B cell (primary cell): Measurements from ENCODE around the gene SNW1. TPM values are rescaled to one million over a fixed set of nuclear protein-coding genes. Genes with fewer than 3 reads are reported as not detected.
"Not testable (repeated sequence)": the region's sequence is repeated elsewhere in the genome, so short reads cannot be mapped to it uniquely, and the experiment has no call there.

Experiments
- ATAC-seq: fragments of 200-7000 bp; cut with Tn5 transposase; one replicate; pipeline ENCODE4 v1.10.0; 2021; ENCODE audit warnings: low read depth, mild to moderate bottlenecking, moderate number of reproducible peaks, moderate library complexity
- CTCF ChIA-PET: fragments of 350-600 bp; sonication (Branson Sonifier 250); formaldehyde crosslinking; loops from one replicate; lab custom pipeline; 2021; ENCODE audit warnings: antibody characterized with exemption, inconsistent platforms; lab: Charles Lee
- POLR2A ChIA-PET: fragments of 350-600 bp; sonication (Branson Sonifier 250); formaldehyde crosslinking; loops from one replicate; lab custom pipeline; 2021; ENCODE audit warnings: antibody characterized with exemption; lab: Charles Lee
- DNase-seq: peaks from one replicate; pipeline ENCODE4 v3.0.0; 2013
- H2AFZ ChIP-seq: 2 replicates; pipeline ENCODE4 v1.6.1; 2012; ENCODE audit warnings: mild to moderate bottlenecking, low read depth, low read length; ENCODE audit not compliant: insufficient read depth, poor library complexity, severe bottlenecking
- H3K27ac ChIP-seq, 2 donors: 1 replicate in 1 of 2; 2 replicates in 1 of 2; pipeline ENCODE4 v1.5.1; 2012 to 2013; ENCODE audit warnings: low read length in 2 of 2, mild to moderate bottlenecking in 2 of 2, moderate library complexity in 1 of 2
- H3K27me3 ChIP-seq, 4 experiments: fragments of 200-600 bp in 1 of 4; sonication (generic) in 1 of 4; replicated peaks in 1 of 4; 1 replicate in 2 of 4; 2 replicates in 2 of 4; pipeline versions ENCODE4 v1.6.1 to v1.7.0; 2013 to 2016; ENCODE audit warnings: low read length in 3 of 4, mild to moderate bottlenecking in 2 of 4, mixed read lengths in 1 of 4, moderate library complexity in 1 of 4; ENCODE audit not compliant: insufficient read depth in 4 of 4, control insufficient read depth in 3 of 4; ENCODE audit errors: control extremely low read depth in 1 of 4
- H3K36me3 ChIP-seq, 2 experiments: replicated peaks in 1 of 2; 1 replicate in 1 of 2; 2 replicates in 1 of 2; pipeline versions ENCODE4 v1.6.1 to v1.7.1; 2013; ENCODE audit warnings: low read length in 1 of 2; ENCODE audit not compliant: insufficient read depth in 2 of 2, control insufficient read depth in 1 of 2; ENCODE audit errors: control extremely low read depth in 1 of 2, extremely low read depth in 1 of 2
- H3K4me1 ChIP-seq, 2 donors: fragments of 200-600 bp in 1 of 2; sonication (generic) in 1 of 2; 1 replicate in 1 of 2; 2 replicates in 1 of 2; pipeline versions ENCODE4 v1.5.1 to v1.6.1; 2013 to 2017; ENCODE audit warnings: low read length in 2 of 2; ENCODE audit not compliant: control insufficient read depth in 2 of 2, insufficient read depth in 2 of 2
- H3K4me2 ChIP-seq: replicated peaks from 2 replicates; pipeline ENCODE3; 2012; ENCODE audit warnings: mild to moderate bottlenecking, low read depth, low read length; ENCODE audit not compliant: poor library complexity, severe bottlenecking
- H3K4me3 ChIP-seq, 5 experiments: fragments of 200-600 bp in 1 of 5; sonication (generic) in 1 of 5; 1 replicate in 3 of 5; 2 replicates in 2 of 5; pipeline versions ENCODE4 v1.5.1 to v1.7.0; 2011 to 2016; ENCODE audit warnings: low read length in 4 of 5, mild to moderate bottlenecking in 4 of 5, low read depth in 2 of 5, control low read depth in 1 of 5, moderate library complexity in 1 of 5; ENCODE audit not compliant: insufficient read depth in 1 of 5; ENCODE audit errors: control extremely low read depth in 1 of 5, extremely low read depth in 1 of 5
- H3K79me2 ChIP-seq: fragments of 200-600 bp; sonication (generic); one replicate; pipeline ENCODE4 v1.6.0; 2016; ENCODE audit warnings: low read length; ENCODE audit not compliant: control insufficient read depth, insufficient read depth
- H3K9ac ChIP-seq: fragments of 200-600 bp; sonication (generic); 2 replicates; pipeline ENCODE4 v1.6.1; 2017; ENCODE audit warnings: mild to moderate bottlenecking, low read length, moderate library complexity
- H3K9me3 ChIP-seq, 3 donors: one replicate each; pipeline versions ENCODE4 v1.6.1 to v1.7.1; 2013; ENCODE audit warnings: low read length in 2 of 3; ENCODE audit not compliant: control insufficient read depth in 2 of 3, insufficient read depth in 1 of 3; ENCODE audit errors: control extremely low read depth in 1 of 3
- H4K20me1 ChIP-seq: 2 replicates; pipeline ENCODE4 v1.6.0; 2012; ENCODE audit warnings: mild to moderate bottlenecking, low read length; ENCODE audit not compliant: insufficient read depth, control insufficient read depth, poor library complexity, severe bottlenecking
- H3K27ac Mint-ChIP-seq: one replicate; pipeline ENCODE4 v1.8.0; 2021; ENCODE audit warnings: mixed read lengths
- H3K27me3 Mint-ChIP-seq: one replicate; pipeline ENCODE4 v1.8.0; 2021; ENCODE audit warnings: mixed read lengths
- H3K4me1 Mint-ChIP-seq: one replicate; pipeline ENCODE4 v1.8.0; 2021; ENCODE audit warnings: mixed read lengths
- H3K4me3 Mint-ChIP-seq: one replicate; pipeline ENCODE4 v1.8.0; 2021; ENCODE audit warnings: mixed read lengths
- H3K9me3 Mint-ChIP-seq: one replicate; pipeline ENCODE4 v1.8.0; 2022; ENCODE audit warnings: mixed read lengths; ENCODE audit not compliant: insufficient read depth
- EZH2 ChIP-seq: IDR thresholded peaks from 2 replicates; pipeline ENCODE4 v1.6.1; 2012; ENCODE audit warnings: borderline replicate concordance, low read depth, mild to moderate bottlenecking, moderate library complexity, low read length; ENCODE audit not compliant: insufficient read depth, poor library complexity, severe bottlenecking
- WGBS: methylation state at CpG from one replicate; pipeline ENCODE4 v1.1.5; 2013; ENCODE audit warnings: missing lambda C conversion rate; ENCODE audit not compliant: insufficient coverage; 5-methylcytosine and 5-hydroxymethylcytosine counted together
- intact Hi-C: fragments of 100-400 bp; cut with micrococcal nuclease; formaldehyde crosslinking; loops from one replicate; pipeline ENCODE4 v1.10.0; 2022
- polyA plus RNA-seq: library from polyadenylated mRNA; depleted of rRNA; stranded (reverse); fragments of >200 nt; gene quantifications from 2 replicates; pipeline ENCODE4 v1.2.3, GENCODE V29; 2012
- total RNA-seq, 2 donors: library from RNA; stranded (reverse); fragments of 120-200 nt in 1 of 2; gene quantifications; 1 replicate in 1 of 2; 2 replicates in 1 of 2; pipeline versions ENCODE4 v1.2.3 to v1.2.4, GENCODE V29; 2013 to 2022
- TF ChIP-seq, protein P1 (sequence below): fragments of 200-600 bp; IDR thresholded peaks from one replicate; pipeline ENCODE4 v1.8.0; 2022; ENCODE audit warnings: antibody characterized with exemption, mild to moderate bottlenecking

The SNW1 gene
- total and polyA plus RNA-seq, 2 donors (not counting 1 experiment from before 2014, with no cell fraction given) = 15.0 to 86.4 TPM

DNA sequence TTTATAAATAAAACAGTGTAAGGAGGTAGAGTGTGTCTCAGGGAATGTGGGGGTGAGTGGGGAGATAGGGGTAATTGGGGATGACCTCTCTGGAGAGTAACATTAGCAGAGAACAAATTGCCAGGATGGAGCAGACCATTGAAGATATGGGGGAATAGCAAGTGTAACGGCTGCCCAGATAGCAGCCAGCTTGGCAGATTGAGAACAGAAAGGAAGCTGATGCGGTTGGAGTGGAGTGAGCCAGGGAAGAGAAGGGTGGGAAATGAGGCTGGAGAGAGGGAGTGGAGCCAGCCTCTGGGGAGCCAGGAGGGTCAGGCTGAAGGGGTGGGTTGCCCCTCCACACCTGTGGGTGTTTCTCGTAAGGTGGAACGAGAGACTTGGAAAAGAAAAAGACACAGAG, 33.4 kb upstream of the SNW1 start:
- Histone ChIP-seq H3K79me2 (no peaks in the 10 kb centered on the region), H3K4me1 (no peaks in the 10 kb centered on the region), H2AFZ (no peak overlapping the region), H3K9me3 (no peaks in the 10 kb centered on the region), H3K27me3 (peaks cover 0 to 9% (median 2%) of the 10 kb centered on the region in 4 experiments), H3K36me3 (no peaks in the 10 kb centered on the region), H4K20me1 (no peaks in the 10 kb centered on the region), H3K9ac (no peak overlapping the region), H3K27ac (no peak overlapping the region), H3K4me3 (no peak overlapping the region), H3K4me2 (no peak overlapping the region)
- ATAC-seq (no peak), DNase-seq (no peak)
- Mint-ChIP-seq H3K9me3 (no peaks in the 10 kb centered on the region), H3K4me3 (no peak overlapping the region), H3K27ac (no peak overlapping the region), H3K4me1 (no peaks in the 10 kb centered on the region), H3K27me3 (peaks cover 16% of the 10 kb centered on the region)
- WGBS = 79% methylated on average over 2 of the region's 4 CpGs
- CTCF ChIA-PET = no interaction called here
- TF ChIP-seq, protein P1, sequence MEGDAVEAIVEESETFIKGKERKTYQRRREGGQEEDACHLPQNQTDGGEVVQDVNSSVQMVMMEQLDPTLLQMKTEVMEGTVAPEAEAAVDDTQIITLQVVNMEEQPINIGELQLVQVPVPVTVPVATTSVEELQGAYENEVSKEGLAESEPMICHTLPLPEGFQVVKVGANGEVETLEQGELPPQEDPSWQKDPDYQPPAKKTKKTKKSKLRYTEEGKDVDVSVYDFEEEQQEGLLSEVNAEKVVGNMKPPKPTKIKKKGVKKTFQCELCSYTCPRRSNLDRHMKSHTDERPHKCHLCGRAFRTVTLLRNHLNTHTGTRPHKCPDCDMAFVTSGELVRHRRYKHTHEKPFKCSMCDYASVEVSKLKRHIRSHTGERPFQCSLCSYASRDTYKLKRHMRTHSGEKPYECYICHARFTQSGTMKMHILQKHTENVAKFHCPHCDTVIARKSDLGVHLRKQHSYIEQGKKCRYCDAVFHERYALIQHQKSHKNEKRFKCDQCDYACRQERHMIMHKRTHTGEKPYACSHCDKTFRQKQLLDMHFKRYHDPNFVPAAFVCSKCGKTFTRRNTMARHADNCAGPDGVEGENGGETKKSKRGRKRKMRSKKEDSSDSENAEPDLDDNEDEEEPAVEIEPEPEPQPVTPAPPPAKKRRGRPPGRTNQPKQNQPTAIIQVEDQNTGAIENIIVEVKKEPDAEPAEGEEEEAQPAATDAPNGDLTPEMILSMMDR = no peak
- TF ChIP-seq EZH2 = no peak
- POLR2A ChIA-PET = no interaction called here
- intact Hi-C loops = no loop called here

DNA sequence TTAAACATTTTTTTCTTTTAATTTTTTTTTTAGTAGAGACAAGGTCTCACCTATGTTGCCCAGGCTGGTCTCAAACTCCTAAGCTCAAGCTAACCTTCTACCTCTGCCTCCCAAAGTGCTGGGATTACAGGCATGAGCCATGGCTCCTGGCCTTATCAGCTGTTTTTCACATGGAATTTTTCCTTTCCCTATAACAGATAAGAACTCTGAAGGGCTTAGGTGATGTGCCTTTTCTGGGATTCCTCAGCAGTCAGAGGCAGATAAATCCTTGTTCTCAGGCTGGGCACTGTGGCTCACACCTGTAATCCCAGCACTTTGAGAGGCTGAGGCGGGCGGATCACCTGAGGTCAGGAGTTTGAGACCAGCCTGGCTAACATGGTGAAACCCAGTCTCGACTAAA, 32.3 kb upstream of the SNW1 start:
- H3K9me3 ChIP-seq, H3K36me3 ChIP-seq, H3K27me3 ChIP-seq, CTCF ChIA-PET, H3K4me3 ChIP-seq, H3K9ac ChIP-seq, ATAC-seq, H3K79me2 ChIP-seq, H3K4me1 ChIP-seq, intact Hi-C loops, H3K27ac Mint-ChIP-seq, DNase-seq, H3K4me1 Mint-ChIP-seq, H3K9me3 Mint-ChIP-seq, H2AFZ ChIP-seq, H3K27ac ChIP-seq, H3K4me3 Mint-ChIP-seq, H3K4me2 ChIP-seq, H4K20me1 ChIP-seq: not testable (repeated sequence)
- H3K27me3 Mint-ChIP-seq = peaks cover 23% of the 10 kb centered on the region
- WGBS = 97% methylated on average over 3 of the region's 3 CpGs
- POLR2A ChIA-PET = interaction anchor here (0.5 kb wide), 1 partner anchor 173 kb away, joined by 3 read pairs; no protein-coding TSS in a partner anchor
